Measurements from ENCODE around the gene ZNF497. TPM values are rescaled to one million over a fixed set of nuclear protein-coding genes. Genes with fewer than 3 reads are reported as not detected.

The ZNF497 gene
- total and polyA plus RNA-seq, 10 of the 15 experiments (the other 5 are each of a cell fraction or from before 2014, with no cell fraction given) = 0.09 to 0.82 (median 0.28) TPM

DNA sequence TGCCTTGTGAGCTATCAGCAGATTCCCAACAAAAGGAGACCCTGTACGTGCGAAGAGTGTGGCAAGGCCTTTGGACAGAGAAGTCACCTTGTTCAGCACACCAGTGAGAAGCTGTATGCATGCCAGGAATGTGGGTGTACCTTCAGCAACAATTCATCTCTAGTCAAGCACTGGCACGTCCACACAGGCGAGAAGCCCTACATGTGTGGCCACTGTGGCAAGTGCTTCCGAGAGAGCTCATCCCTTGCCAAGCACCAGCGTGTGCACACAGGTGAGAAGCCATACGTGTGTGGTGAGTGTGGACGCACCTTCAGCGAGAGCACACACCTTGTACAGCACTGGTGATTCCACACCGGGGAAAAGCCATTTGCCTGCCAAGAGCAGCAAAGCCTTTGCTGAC, 43.3 kb downstream of the ZNF497 start (continued):
- TF ChIP-seq SMAD1 (IDR thresholded peaks at IDR 0.05; ENCODE audit: low read depth, partially characterized antibody) = no peak
- TF ChIP-seq, protein P1, sequence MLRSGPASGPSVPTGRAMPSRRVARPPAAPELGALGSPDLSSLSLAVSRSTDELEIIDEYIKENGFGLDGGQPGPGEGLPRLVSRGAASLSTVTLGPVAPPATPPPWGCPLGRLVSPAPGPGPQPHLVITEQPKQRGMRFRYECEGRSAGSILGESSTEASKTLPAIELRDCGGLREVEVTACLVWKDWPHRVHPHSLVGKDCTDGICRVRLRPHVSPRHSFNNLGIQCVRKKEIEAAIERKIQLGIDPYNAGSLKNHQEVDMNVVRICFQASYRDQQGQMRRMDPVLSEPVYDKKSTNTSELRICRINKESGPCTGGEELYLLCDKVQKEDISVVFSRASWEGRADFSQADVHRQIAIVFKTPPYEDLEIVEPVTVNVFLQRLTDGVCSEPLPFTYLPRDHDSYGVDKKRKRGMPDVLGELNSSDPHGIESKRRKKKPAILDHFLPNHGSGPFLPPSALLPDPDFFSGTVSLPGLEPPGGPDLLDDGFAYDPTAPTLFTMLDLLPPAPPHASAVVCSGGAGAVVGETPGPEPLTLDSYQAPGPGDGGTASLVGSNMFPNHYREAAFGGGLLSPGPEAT (IDR thresholded peaks at IDR 0.05; ENCODE audit: low read depth) = no peak
- TF ChIP-seq SPI1 (IDR thresholded peaks at IDR 0.05; ENCODE audit: borderline replicate concordance, insufficient read depth, low read depth, low read length) = no peak
- no peak for TF ChIP-seq BCL11A (IDR thresholded peaks at IDR 0.05; ENCODE audit: low read depth, low read length)
- TF ChIP-seq, protein P2, sequence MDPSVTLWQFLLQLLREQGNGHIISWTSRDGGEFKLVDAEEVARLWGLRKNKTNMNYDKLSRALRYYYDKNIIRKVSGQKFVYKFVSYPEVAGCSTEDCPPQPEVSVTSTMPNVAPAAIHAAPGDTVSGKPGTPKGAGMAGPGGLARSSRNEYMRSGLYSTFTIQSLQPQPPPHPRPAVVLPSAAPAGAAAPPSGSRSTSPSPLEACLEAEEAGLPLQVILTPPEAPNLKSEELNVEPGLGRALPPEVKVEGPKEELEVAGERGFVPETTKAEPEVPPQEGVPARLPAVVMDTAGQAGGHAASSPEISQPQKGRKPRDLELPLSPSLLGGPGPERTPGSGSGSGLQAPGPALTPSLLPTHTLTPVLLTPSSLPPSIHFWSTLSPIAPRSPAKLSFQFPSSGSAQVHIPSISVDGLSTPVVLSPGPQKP (IDR thresholded peaks at IDR 0.05; ENCODE audit: low read depth, low read length) = no peak
- TF ChIP-seq IKZF1 (conservative IDR thresholded peaks at IDR 0.05) = no peak
- TF ChIP-seq SKIL (IDR thresholded peaks at IDR 0.05; ENCODE audit: low read depth, poor library complexity, severe bottlenecking) = no peak
- TF ChIP-seq NKRF (conservative IDR thresholded peaks at IDR 0.05) = no peak
- no peak for TF ChIP-seq HDGF (IDR thresholded peaks at IDR 0.05)

Data from GM12878 (cell line).